GM18520 (cell line): ENCODE results near the gene TMPRSS15.

Experiments
- ATAC-seq: cut with Tn5 transposase; IDR thresholded peaks from one replicate; pipeline ENCODE4 v1.9.1; 2021; ENCODE audit not compliant: unreplicated experiment

The TMPRSS15 gene

DNA sequence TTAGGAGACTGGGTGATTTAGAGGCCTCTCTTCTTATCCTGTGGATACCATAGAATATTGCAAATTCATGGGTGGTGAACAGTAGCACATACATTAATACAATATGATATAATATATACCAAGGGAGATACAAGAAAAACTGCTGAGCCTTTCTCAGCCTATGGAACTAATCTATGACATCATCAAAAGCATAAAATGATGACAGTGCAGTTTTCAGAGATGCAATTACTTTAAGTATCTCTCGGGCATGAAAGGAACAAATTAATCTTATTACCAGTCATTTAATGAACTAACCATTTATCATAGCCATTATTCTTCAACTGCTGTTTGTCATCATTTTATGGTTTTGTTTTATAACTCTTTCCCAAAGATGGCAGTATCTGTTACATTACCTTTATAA is 155.4 kb downstream of the TMPRSS15 start:
- no peak for ATAC-seq

DNA sequence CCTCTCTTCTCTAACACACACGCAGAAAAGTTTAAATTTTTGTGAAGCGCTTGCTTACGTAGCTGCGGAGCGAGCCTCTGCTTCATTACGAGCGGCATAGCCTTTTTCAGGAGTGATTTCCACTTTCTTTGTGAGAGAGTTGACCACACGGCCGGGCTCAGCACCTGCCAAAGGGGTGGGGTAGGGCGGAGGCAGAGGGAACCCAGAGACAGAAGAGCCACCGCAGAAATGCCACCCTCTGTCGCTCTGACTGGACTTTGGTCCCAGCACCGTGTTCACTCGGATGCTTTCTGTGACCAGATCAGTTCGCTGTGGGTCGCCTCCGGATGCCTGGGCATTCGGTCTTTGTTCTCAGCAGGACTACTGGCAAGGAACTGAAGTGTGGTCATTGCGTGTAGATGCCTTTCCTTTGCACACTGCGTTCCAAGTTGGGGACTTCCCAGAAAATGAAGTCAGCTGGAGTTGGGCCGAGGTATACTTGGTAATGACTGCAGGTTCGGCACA is 158.1 kb downstream of the TMPRSS15 start:
- ATAC-seq = no peak

DNA sequence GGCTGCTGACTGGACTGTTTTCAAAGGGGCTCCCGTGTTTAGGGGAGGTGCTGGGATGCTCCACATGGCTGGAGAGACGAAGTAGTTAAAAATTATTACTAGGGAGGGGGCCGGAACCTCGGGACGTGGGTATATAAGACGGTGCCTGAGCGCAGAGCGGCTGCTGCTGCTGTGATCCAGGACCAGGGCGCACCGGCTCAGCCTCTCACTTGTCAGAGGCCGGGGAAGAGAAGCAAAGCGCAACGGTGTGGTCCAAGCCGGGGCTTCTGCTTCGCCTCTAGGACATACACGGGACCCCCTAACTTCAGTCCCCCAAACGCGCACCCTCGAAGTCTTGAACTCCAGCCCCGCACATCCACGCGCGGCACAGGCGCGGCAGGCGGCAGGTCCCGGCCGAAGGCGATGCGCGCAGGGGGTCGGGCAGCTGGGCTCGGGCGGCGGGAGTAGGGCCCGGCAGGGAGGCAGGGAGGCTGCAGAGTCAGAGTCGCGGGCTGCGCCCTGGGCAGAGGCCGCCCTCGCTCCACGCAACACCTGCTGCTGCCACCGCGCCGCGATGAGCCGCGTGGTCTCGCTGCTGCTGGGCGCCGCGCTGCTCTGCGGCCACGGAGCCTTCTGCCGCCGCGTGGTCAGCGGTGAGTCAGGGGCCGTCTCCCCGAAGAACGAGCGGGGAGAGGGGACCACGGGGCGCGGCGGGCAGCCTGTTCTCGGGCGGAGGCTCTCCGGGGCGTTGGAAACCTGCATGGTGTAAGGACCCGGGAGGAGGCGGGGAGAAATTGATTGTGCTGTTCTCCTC is 158.7 kb downstream of the TMPRSS15 start, which contains the start of gene CHODL:
Gene CHODL (plus strand): TSS at position 163 of the 793 bp plus-strand sequence. CDS start 391 bp downstream, at position 554.
- ATAC-seq = no peak

DNA sequence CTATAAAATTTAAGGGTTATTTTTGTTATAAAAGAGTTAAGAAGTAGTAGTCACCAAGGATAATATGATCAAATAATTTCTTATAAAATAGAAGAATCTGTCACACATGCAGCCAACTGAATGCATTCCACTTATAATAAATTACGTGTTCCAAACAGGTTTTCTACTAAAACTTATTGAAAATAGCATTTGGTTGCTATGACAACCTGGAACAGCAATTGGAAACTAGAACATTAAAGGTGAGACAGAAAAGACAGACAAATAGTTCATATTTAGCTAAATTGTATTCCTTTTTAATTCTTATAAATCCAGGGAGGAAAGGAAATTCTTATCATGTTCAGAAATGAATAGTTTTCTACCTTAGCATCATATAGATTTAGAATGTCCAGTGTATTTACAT is 168.0 kb downstream of the TMPRSS15 start:
- ATAC-seq = no peak

DNA sequence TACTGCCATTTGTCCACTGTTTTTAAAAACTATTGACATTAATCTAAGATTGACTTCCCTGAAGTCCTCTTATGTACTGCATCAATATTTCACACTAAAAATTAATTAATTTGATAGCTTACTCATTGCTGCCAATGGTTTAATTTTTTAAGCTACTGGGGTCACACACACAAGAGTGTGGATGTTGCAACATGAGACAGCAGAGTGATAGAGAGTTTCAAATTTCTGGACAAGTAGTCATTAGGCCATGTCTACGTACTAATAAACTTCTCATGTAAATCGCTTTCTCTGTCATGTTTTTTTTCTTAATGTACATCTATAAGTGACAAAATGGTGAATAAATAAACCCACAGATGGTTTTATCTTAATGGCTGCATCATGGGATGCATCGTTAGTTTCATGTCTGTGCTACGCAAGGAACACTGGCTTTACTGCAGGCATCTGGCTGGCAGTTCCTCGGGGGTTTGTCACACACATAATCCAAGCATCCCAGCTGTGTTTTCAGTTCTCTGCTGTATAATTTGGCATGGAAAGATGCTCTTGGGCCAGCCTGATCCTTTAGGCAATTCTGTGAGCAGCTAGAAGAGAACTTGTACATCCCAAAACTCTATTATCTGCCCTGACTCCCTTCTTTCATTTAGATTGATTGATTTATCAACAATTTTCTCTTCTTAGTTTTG is 175.4 kb downstream of the TMPRSS15 start:
- no peak for ATAC-seq

DNA sequence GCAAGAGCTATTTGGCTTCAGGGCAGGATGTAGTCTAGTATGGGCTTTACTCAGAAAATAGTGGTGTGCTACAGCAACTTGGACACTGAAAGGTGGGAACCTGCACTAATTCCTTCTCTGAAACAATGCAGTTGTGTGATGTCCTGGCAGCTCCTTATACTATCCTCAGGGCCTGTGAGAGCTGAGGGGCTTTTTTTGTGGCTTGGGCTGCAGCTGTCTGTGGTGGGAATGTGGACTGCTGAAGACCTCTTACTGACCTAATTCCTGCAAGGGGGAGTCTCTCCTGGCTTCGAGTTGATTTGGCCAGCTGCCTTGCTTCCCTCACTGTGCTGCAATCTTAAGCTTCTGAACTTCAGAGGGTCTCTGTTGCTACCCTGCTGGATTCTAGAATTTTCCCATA is 181.2 kb downstream of the TMPRSS15 start:
- ATAC-seq = no peak

DNA sequence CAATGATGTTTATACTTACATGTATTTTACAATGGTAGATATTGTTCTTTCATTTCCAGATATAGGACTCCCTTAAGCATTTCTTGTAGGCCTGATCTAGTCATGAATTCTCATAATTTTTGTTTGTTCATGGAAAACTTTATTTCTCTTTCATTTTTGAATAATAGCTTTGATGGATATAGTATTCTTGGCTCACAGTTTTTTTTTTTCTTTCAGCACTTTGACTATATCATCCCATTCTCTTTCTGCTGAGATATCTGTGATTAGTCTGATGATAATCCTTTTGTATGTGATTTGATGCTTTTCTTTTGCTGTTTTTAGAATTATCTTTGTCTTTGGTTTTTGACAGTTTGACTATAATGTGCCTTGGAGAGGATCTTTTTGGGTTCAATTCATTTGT is 183.1 kb downstream of the TMPRSS15 start:
- no peak for ATAC-seq
